Mucosa of gallbladder (tissue), 1 donor: Measurements from ENCODE around the gene FBXO39. TPM values are rescaled to one million over a fixed set of nuclear protein-coding genes. Genes with fewer than 3 reads are reported as not detected.
"Not testable (repeated sequence)": the region's sequence is repeated elsewhere in the genome, so short reads cannot be mapped to it uniquely, and the experiment has no call there.

ENCODE experiments used
- DNase-seq: peaks from one replicate; pipeline ENCODE4 v3.0.0-alpha.2; 2020; ENCODE audit warnings: low spot score
- total RNA-seq: library from RNA; stranded (reverse); gene quantifications from one replicate; pipeline ENCODE4 v1.2.1, GENCODE V29; 2021
- donor health status: DM: no; HTN: no; CAD: no.

Gene FBXO39
- total RNA-seq = 0.23 TPM

GRCh38 chr17:6775871-6776405 lies at the start of gene FBXO39:
TSS of gene FBXO39 (plus strand) at chr17:6776215. CDS start at chr17:6779869, 3,654 bp downstream.
- no peak for DNase-seq

DNA sequence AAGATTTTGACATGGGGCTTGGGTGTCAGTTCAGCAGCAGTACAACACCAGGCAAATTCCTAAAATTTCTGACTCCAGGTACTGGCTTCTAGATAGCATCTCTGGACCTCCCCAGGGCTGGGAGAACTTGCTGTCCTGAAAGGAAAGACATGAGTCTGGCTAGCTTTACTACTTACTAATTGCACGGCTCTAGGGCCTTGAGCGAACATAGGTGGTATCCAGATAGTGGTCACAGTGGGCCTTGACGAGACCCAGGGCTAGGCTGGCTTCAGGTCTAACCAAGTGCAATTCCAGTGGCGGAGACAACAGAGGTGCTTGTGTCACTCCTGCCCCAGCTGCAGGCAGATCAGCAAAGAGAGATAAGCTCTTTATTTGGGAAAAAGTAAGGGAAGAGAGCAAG lies 46.5 kb upstream of the FBXO39 start:
- no peak for DNase-seq

DNA sequence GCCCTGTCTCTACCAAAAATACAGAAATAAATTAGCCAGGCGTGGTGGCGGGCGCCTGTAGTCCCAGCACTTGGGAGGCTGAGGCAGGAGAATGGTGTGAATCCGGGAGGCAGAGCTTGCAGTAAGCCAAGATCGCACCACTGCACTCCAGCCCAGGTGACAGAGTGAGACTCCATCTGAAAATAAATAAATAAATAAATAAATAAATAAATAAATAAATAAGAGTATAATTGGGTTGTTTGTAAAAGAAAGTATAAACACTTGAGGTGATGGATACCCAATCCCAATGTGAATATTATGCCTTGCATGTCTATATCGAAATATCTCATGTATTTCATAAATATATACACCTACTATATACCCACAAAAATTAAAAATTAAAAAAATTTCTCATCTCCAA lies 29.4 kb upstream of the FBXO39 start:
- DNase-seq = not testable (repeated sequence)

GRCh38 chr17:6748617-6749016 lies 27.4 kb upstream of the FBXO39 start:
- no peak for DNase-seq

GRCh38 chr17:6749519-6749918 lies 26.5 kb upstream of the FBXO39 start:
- DNase-seq = no peak

DNA sequence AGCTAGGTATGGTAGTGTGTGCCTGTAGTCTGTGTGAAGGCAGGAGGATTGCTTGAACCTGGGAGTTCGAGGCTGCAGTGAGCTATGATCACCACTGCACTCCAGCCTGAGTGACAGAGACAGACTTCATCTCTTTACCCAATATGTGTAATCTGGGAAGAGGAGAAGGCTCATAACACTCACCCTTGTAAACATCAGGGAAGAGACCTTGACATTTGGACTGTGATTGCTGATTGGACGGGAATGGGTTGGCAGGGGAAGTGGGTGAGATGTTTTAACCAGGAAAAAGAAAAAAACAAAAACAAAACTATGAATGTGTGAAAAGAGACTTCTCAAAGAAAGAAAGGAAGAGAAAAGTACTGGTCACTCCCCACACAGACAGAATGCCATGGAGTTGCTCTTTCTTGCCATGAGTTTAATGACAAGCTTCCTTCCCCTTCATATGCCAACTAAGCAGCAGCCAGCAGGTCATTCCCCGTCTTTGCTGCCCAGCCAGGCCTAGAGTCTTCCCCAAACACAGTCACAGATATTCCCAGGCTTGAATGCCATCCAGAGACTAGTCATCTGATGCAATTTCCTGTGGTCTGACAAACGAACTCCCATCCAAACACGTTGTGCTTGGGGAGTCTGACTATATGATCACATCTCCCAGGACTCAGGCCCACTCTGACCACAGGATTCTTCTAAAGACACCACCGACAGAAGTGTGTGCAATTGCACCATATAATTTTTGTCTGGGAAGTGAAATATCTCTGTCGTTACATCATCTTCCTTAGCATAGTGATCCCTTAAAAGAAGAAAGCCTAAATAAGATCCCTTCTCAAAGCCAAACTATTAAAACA lies 23.7 kb upstream of the FBXO39 start:
- DNase-seq = peak; percentile 65

GRCh38 chr17:6753006-6753445 lies 23.0 kb upstream of the FBXO39 start:
- DNase-seq = peak; percentile 40

DNA sequence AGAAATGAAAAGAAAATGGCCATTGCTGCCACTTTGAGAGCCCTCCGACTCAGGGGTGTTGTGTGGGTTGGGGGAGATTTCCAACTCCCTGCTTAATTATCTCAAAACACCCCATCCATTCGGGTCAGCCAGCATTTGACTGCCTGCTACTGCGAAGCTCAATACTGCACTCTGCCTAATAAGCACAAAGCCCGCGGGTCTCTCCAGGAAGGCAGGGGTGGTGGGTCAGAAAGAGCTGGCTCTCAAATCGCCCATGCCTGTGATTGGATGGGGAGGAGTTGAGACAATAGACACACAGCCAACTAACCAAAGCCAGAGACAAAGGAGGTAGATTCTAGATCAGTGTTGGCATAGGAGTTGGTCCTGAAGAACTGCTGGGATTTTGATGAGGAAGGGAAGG lies 22.5 kb upstream of the FBXO39 start:
- DNase-seq = no peak

DNA sequence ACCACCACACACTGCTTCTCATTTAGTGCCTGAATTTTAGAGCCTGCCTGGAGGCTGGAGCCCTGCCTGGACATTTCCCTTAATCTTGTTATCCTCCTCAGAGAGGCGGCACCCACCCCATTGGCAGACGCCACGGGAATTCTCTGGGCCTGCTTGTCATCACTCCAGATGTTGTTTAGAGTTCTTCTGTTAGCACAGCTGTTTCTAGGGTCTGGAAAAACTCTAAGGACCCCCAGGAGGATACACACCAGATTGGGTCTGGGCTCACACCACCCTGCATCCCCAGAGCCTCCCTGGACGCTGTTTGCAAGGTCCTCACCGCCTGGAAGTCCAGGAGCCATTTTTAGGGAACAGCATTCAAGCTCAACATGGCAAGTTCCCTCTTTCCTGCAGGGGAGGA lies 20.7 kb upstream of the FBXO39 start:
- DNase-seq = peak; percentile 59

DNA sequence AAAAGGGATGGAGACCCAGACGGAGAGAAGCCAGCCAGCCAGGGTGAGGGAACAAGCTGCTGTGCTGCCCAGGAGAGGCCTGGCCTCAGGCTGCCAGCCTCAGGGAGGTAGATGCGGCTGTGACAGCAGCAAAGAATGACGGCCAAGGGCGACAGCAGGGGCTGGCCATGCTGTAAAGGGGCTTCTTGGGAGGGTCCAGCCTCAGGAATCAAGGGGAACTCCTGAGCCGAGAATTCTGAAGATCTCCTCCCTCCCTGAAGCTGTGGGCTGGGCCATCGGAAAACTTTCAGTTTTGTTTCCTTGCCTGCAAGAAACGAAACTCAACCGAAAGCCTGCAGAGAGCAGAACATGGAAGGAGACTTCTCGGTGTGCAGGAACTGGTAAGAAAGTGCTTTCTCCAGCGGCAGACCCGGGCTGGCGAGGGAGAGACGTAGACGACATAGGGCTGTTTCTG lies 20.3 kb upstream of the FBXO39 start, which contains the start of gene XAF1:
Gene XAF1, plus strand, starts transcription at position 316 of the 454 bp plus-strand sequence. Its CDS starts 33 bp downstream, at position 349.
- peak; percentile 42 for DNase-seq

DNA sequence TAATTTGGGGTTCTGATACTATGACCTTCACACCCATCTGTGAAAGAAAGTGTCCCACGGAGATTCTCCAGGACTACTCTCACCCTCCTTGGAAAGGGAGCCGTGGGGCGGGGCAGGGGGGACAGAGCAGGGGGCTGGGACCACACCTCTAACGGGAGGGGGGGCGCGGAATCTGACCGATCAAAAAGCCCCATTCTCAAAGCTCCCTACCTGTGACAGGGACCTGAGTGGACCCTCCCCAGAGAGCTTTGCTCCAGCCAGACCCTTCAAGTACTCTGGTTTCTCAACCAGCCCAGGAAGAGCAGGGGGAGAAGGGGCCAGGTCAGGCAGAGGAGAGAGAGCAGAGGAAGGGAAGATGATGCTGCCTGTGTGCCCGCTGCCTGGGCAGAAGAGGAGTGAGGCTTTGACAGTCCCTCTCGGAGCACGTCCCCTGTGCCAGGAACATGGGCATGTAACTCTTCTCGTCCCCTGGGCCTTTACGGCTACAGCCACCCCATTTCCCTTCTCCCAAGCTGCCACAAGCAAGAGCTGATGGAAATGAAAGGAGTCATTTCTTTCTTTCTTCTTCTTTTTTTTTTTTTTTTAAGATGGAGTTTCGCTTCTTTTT lies 19.5 kb upstream of the FBXO39 start:
- DNase-seq = no peak

DNA sequence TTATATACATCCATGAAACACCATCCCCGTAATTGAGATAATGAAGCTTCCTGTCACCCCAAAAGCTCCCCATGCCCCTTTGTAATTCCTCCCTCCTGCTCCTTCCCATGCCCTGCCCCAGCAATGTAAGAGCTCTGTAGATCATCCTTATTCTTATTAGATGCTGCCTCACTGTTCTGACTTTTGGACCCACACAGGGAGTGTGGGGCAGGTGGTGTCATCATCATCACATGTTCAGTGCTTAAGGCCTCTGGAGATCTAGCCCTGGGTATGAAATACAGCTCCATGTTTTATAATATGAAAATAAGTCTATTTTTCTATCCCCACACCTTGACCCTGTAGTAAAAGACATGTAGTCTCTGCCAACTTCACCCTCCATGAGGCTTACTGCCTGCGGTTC lies 18.3 kb upstream of the FBXO39 start:
- no peak for DNase-seq

DNA sequence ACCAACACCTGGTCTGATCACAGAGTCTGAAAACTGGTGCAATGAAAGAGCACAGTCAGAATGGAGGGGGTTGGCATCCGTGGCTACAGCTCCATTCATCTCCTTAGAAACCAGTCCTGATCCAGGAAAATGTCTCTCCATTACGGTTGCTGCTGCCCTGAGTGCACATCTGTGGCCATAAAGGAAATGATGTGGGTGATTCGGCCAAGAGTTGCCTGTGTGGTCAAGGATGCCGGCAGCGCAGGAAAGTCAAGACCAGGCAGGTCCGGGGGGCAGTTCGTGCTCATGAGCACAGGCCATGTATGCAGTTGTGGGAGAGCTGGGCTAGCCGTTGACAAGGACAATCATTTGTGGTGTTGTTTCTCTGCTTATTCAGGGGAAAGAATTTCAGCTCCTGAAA lies 14.2 kb upstream of the FBXO39 start:
- no peak for DNase-seq

DNA sequence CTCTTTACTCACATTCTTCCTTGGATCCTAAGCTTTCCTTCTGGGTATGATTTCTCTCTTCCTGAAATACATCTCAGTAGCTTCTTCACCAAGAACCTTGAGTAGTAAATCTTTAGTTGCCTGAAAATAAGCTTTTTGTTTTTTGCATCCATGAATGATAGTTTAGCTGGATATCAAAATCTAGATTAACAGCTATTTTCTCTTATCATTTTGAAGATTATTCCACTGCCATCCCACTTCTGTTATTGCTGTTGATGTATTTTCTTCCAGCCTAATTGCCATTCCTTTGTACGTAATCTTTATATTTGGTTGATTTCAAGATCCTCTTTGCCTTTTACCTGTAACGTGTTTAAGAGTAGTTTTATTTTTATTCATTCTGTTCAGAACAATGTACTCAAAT lies 7.6 kb upstream of the FBXO39 start:
- no peak for DNase-seq

- no peak for DNase-seq
Measured at GRCh38 chr17:6772016-6772415, 4.0 kb upstream of the FBXO39 start.

DNA sequence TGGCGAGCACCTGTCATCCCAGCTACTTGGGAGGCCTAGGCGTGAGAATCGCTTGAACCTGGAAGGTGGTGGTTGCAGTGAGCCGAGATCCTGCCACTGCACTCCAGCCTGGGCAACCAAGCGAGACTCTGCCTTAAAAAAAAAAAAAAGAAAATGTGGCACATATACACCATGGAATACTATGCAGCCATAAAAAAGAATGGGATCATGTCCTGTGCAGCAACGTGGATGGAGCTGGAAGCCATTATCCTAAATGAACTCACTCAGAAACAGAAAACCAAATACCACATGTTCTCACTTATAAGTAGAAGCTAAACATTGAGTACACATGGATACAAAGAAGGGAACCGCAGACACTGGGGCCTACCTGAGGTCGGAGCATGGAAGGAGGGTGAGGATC lies 1.1 kb upstream of the FBXO39 start:
- DNase-seq = not testable (repeated sequence)

- DNase-seq = no peak
Measured at GRCh38 chr17:6779411-6779810, 3.4 kb downstream of the FBXO39 start.

- no peak for DNase-seq
Measured at GRCh38 chr17:6780001-6780400, 4.0 kb downstream of the FBXO39 start.

DNA sequence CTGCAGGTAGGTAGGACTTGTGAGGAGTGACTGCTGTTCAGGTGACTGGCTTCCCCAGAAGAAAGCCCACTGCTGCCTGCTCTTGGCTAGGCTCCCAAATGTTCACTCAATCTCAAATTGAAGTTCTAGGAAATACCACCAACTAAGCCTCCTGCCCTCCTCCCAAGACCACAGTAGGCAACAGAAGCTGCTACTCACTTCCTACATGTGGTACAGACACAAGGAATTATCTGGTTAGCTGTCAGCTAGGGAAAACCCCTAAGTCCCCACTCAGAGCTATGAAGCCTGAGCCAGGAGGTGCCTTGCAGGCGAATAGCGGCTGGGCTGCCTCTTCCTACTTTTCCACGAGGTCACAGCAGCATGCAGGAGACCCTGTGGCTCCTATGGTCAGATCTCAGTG lies 4.9 kb downstream of the FBXO39 start:
- DNase-seq = no peak

- no peak for DNase-seq
Measured at GRCh38 chr17:6782244-6782643, 6.2 kb downstream of the FBXO39 start.

DNA sequence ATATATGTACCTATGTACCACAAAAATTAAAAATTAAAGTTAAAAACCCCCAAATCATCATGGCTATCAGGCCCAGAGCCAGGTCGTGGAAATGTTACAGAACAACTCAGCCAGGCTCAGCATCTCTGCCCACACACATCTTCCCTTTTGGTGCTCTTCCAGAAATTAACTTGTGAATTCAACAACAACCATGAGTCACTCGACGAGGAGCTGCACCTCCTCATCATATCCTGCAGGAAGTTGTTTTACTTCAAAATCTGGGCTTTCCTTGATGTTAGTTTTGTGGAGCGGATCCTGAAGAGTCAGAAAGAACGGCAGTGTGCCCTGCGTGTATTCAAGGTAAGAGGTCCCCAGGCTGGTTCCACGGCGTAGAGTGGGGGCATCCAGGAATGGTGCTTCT lies 10.6 kb downstream of the FBXO39 start:
- no peak for DNase-seq

- no peak for DNase-seq
Measured at GRCh38 chr17:6787081-6787693, 11.2 kb downstream of the FBXO39 start.
